Vagina (tissue), 2 donors: ENCODE results near the gene CCDC201. TPM values are rescaled to one million over a fixed set of nuclear protein-coding genes. Genes with fewer than 3 reads are reported as not detected.

ENCODE experiments used
- DNase-seq, 2 donors: peaks; one replicate each; pipeline ENCODE4 v3.0.0-alpha.2; 2017; ENCODE audit errors: extremely low spot score in 2 of 2
- H3K27ac ChIP-seq: fragments of 200-600 bp; sonication (generic); one replicate; pipeline ENCODE4 v1.5.1; 2019
- H3K27me3 ChIP-seq: fragments of 200-600 bp; sonication (generic); one replicate; pipeline ENCODE4 v1.5.1; 2019
- H3K36me3 ChIP-seq, 2 donors: fragments of 200-600 bp; sonication (generic); one replicate each; pipeline ENCODE4 v1.5.1; 2017 to 2019
- H3K4me1 ChIP-seq: fragments of 200-600 bp; sonication (generic); one replicate; pipeline ENCODE4 v1.5.1; 2019
- H3K4me3 ChIP-seq, 2 donors: fragments of 200-600 bp; sonication (generic); 1 replicate in 1 of 2; 2 replicates in 1 of 2; pipeline ENCODE4 v1.5.1; 2016 to 2019
- H3K9me3 ChIP-seq: fragments of 200-600 bp; sonication (generic); one replicate; pipeline ENCODE4 v1.5.1; 2019
- POLR2A ChIP-seq, 2 donors: fragments of 450-650 bp; IDR thresholded peaks; one replicate each; pipeline ENCODE4 v1.6.1; 2017; ENCODE audit warnings: antibody characterized with exemption in 2 of 2, mild to moderate bottlenecking in 2 of 2, moderate library complexity in 2 of 2
- POLR2AphosphoS5 ChIP-seq, 2 donors: sonication (generic); formaldehyde crosslinking; IDR thresholded peaks; one replicate each; pipeline ENCODE4 v1.9.0; 2017; ENCODE audit warnings: antibody characterized with exemption in 2 of 2, mild to moderate bottlenecking in 2 of 2, low read depth in 1 of 2; ENCODE audit not compliant: insufficient read depth in 1 of 2
- intact Hi-C: fragments of 100-400 bp; cut with DNase I; formaldehyde crosslinking; loops from one replicate; pipeline ENCODE4 v1.15.1; 2023
- total RNA-seq: library from RNA; depleted of rRNA; stranded (reverse); fragments of >200 nt; gene quantifications from one replicate; pipeline ENCODE4 v1.2.3, GENCODE V29; 2016
- TF ChIP-seq, protein P1 (sequence below), 3 experiments: fragments of 450-650 bp in 2 of 3; fragments of 200-600 bp in 1 of 3; sonication (generic) in 1 of 3; IDR thresholded peaks; one replicate each; pipeline ENCODE4 v1.5.1; 2017 to 2019; ENCODE audit warnings: antibody characterized with exemption in 3 of 3, mild to moderate bottlenecking in 2 of 3, moderate library complexity in 2 of 3

The CCDC201 gene
- total RNA-seq, 1 donor from 2014 or later, result not detected

DNA sequence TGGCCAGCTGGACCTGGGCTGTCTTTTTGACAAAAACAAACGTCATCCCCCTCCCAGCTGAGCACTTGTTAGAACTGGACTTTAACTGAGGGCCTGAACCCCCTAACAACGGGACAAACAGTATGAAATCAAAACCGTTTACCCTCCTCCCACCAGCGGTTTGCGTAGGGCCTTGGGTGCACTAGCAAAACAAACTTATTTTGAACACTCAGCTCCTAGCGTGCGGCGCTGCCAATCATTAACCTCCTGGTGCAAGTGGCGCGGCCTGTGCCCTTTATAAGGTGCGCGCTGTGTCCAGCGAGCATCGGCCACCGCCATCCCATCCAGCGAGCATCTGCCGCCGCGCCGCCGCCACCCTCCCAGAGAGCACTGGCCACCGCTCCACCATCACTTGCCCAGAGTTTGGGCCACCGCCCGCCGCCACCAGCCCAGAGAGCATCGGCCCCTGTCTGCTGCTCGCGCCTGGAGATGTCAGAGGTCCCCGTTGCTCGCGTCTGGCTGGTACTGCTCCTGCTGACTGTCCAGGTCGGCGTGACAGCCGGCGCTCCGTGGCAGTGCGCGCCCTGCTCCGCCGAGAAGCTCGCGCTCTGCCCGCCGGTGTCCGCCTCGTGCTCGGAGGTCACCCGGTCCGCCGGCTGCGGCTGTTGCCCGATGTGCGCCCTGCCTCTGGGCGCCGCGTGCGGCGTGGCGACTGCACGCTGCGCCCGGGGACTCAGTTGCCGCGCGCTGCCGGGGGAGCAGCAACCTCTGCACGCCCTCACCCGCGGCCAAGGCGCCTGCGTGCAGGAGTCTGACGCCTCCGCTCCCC, 15.5 kb upstream of the CCDC201 start, which contains the start of gene IGFBP1:
Gene IGFBP1, plus strand, starts transcription at position 304 of the 808 bp plus-strand sequence. Its CDS starts 165 bp downstream, at position 469.
- intact Hi-C loops, result no loop called here
- Histone ChIP-seq H3K27ac (no peak within 1 kb of the TSS), H3K4me3 (peak within 1 kb of the TSS; percentile 5 to 40), H3K27me3 (no peaks in the 10 kb centered on the region), H3K4me1 (peaks cover 9% of the 10 kb centered on the region), H3K9me3 (no peaks in the 10 kb centered on the region), H3K36me3 (no peaks in the 10 kb centered on the region)
- DNase-seq, result no peak
- TF ChIP-seq POLR2A (IDR thresholded peaks at IDR 0.05) (no peak), POLR2AphosphoS5 (IDR thresholded peaks at IDR 0.05; ENCODE audit: insufficient read depth in 1 of 2, low read depth in 1 of 2) (no peak)
- TF ChIP-seq, protein P1, sequence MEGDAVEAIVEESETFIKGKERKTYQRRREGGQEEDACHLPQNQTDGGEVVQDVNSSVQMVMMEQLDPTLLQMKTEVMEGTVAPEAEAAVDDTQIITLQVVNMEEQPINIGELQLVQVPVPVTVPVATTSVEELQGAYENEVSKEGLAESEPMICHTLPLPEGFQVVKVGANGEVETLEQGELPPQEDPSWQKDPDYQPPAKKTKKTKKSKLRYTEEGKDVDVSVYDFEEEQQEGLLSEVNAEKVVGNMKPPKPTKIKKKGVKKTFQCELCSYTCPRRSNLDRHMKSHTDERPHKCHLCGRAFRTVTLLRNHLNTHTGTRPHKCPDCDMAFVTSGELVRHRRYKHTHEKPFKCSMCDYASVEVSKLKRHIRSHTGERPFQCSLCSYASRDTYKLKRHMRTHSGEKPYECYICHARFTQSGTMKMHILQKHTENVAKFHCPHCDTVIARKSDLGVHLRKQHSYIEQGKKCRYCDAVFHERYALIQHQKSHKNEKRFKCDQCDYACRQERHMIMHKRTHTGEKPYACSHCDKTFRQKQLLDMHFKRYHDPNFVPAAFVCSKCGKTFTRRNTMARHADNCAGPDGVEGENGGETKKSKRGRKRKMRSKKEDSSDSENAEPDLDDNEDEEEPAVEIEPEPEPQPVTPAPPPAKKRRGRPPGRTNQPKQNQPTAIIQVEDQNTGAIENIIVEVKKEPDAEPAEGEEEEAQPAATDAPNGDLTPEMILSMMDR (IDR thresholded peaks at IDR 0.05), result no peak

DNA sequence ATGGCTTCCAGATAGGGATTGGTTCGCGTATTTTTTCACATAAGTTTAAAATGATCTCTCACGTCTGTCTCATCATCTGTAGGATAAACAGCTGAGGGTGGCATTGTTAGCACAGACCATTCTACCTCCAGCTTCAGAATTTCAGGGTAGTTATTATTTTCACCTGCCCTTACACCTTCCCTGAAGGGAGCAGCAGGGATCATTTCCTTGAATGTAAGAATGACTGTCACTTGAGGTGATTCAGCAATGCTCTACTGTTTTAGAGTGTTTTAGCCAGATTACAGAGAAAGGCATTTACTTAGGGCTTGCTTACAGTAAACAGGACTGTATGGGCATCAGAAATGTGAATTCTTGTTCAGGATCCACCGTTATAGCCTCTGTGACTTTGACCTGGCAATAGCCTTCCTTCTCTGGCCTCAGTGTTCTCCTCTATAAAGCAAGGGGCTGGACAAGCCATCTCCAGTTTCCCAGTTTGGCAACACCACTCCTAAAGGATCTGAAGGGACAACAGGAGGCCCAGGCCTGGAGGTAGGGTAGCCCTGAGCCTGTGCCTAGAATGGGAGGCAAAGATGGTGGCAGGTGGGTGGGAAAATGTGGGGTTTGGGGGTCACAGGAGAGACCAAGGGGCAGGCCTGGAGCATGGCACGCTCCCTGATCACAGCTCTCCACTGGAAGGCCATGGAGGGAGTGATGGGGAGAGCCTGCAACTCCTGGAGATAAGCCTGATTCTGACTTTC, 14.2 kb upstream of the CCDC201 start:
- intact Hi-C loops, result no loop called here

DNA sequence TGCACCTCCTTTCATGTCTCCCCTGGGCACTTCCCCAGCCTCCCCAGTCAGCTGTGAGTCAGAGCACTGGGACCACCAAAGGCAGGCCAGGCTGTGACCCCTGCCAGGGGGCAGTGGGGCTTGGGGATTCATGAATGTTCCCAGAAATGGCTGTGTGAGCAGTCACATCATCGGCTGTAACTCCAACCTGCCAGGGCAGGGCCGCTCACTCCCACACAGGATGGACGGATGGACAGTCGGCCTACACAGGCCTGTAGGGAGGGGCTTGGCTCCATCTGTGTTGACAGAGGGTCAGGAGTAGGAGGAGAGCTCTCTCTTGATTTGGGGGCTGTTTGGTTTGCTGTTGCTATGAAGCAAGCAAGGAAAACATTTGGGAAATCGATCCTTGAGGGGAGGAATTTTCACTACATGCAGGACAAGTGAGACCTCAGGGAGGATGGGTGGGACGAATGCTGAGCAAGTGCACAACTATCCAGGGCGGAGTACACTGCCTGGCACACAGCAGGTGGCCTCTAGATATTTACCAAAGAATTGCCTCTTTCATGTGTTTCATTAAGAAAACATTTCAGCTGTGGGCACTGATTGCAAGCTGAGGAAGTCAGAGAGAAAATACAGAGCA, 12.5 kb upstream of the CCDC201 start:
- TF ChIP-seq, protein P1 (IDR thresholded peaks at IDR 0.05), result no peak
- no peak for TF ChIP-seq POLR2A (IDR thresholded peaks at IDR 0.05)
- TF ChIP-seq POLR2AphosphoS5 (IDR thresholded peaks at IDR 0.05; ENCODE audit: insufficient read depth in 1 of 2, low read depth in 1 of 2), result no peak
- Histone ChIP-seq H3K9me3 (no peaks in the 10 kb centered on the region), H3K27ac (no peak overlapping the region), H3K4me1 (peaks cover 9% of the 10 kb centered on the region), H3K27me3 (no peaks in the 10 kb centered on the region), H3K36me3 (no peaks in the 10 kb centered on the region), H3K4me3 (no peak overlapping the region)
- intact Hi-C loops, result no loop called here
- DNase-seq, result no peak

More for the DNA sequence above, 14.2 kb upstream of the CCDC201 start:
- DNase-seq, result no peak
- no peak overlapping the region for H3K4me3 ChIP-seq
- no peaks in the 10 kb centered on the region for H3K9me3 ChIP-seq
- H3K4me1 ChIP-seq, result peaks cover 9% of the 10 kb centered on the region
- no peaks in the 10 kb centered on the region for H3K36me3 ChIP-seq
- TF ChIP-seq POLR2AphosphoS5 (IDR thresholded peaks at IDR 0.05; ENCODE audit: insufficient read depth in 1 of 2, low read depth in 1 of 2), result no peak
- TF ChIP-seq, protein P1 (IDR thresholded peaks at IDR 0.05), result no peak
- TF ChIP-seq POLR2A (IDR thresholded peaks at IDR 0.05), result no peak
- H3K27ac ChIP-seq, result no peak overlapping the region
- H3K27me3 ChIP-seq, result no peaks in the 10 kb centered on the region

DNA sequence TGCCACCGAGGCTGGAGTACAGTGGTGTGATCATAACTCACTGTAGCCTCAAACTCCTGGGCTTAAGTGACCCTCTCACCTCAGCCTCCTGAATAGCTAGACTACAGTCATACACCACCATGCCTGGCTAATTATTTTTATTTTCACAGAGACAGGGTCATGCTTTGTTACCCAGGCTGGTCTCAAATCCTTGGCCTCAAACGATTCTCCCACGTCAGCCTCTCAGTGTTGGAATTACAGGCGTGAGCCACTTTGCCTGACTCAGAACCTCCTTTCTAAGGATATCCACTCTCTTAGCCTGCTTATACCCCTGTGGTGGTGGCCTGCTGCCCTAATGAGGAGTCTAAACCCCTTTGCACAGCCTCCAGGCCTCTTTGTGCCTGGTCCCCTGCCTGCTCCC, 11.3 kb upstream of the CCDC201 start:
- Histone ChIP-seq H3K4me3 (no peak overlapping the region), H3K27ac (no peak overlapping the region), H3K27me3 (no peaks in the 10 kb centered on the region), H3K36me3 (no peaks in the 10 kb centered on the region), H3K4me1 (peaks cover 9% of the 10 kb centered on the region), H3K9me3 (no peaks in the 10 kb centered on the region)
- TF ChIP-seq POLR2AphosphoS5 (IDR thresholded peaks at IDR 0.05; ENCODE audit: insufficient read depth in 1 of 2, low read depth in 1 of 2) (no peak), POLR2A (IDR thresholded peaks at IDR 0.05) (no peak)
- TF ChIP-seq, protein P1 (IDR thresholded peaks at IDR 0.05), result no peak
- DNase-seq, result no peak
- intact Hi-C loops, result no loop called here
